Hindlimb muscle (tissue), 1 donor: ENCODE data around the gene RAB14. TPM values are rescaled to one million over a fixed set of nuclear protein-coding genes. Genes with fewer than 3 reads are reported as not detected.
"Not testable (repeated sequence)": the region's sequence is repeated elsewhere in the genome, so short reads cannot be mapped to it uniquely, and the experiment has no call there.

ENCODE experiments used
- DNase-seq: peaks from one replicate; pipeline ENCODE4 v3.0.0-alpha.2; 2013
- polyA plus RNA-seq: library from polyadenylated mRNA; unstranded; fragments of 120-200 nt; gene quantifications from one replicate; pipeline ENCODE4 v1.2.1, GENCODE V29; 2013; ENCODE audit not compliant: insufficient read length

RAB14 gene
- polyA plus RNA-seq, 1 donor, result 51.7 TPM

- DNase-seq, result no peak
Observed at GRCh38 chr9:121150188-121150587, 51.5 kb downstream of the RAB14 start.

DNA sequence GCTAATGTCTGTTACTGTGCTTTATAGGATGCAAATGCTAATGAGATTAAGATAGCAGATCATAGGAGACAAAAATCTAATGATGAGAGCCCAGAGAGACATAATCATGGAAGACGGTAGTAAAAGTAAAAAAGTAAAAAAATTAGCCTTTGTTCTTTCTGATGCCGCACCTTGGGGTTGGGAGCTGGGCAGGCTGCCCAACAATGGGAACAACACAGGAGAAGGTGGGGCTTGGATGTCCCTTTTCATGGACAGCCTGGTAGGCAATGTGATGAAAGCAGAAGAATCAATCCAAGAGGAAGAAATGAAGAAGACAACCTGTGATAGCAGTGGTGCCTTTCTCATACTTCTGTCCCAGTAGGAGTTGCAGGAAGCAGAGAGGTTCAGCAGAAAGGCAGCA, 57.2 kb downstream of the RAB14 start:
- no peak for DNase-seq

DNA sequence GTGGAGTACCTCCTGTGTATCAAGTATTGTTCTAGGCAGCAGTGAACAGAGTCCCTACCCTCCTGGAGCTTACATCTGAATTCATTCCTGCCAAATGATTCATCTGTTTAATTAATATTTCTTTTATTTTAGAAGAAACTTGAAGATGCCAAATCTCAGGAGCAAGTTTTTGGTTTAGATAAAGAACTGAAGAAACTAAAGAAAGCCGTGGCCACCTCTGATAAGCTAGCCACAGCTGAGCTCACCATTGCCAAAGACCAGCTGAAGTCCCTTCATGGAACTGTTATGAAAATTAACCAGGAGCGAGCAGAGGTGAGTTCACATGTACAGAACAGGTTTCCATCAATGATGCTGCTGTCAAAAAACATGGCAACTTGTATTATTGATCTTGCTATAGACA, 57.9 kb downstream of the RAB14 start:
- no peak for DNase-seq

- DNase-seq, result no peak
Observed at GRCh38 chr9:121141706-121142105, 60.0 kb downstream of the RAB14 start.

DNA sequence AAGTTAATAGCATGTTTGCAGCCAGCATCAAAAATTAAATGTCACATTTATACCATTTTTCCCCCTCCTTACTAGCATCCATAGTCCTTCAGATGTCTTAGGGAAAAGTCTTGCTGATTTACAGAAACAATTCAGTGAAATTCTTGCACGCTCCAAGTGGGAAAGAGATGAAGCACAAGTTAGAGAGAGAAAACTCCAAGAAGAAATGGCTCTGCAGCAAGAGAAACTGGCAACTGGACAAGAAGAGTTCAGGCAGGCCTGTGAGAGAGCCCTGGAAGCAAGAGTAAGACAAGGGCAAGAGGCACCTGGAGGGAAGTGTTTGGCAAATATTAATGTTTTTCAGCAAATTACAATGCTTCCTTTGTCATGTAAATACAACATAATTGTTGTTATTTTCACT, 60.4 kb downstream of the RAB14 start:
- DNase-seq, result no peak

- no peak for DNase-seq
Observed at GRCh38 chr9:121140162-121140561, 61.5 kb downstream of the RAB14 start.

GRCh38 chr9:121138973-121139372, 62.7 kb downstream of the RAB14 start:
- DNase-seq, result no peak

DNA sequence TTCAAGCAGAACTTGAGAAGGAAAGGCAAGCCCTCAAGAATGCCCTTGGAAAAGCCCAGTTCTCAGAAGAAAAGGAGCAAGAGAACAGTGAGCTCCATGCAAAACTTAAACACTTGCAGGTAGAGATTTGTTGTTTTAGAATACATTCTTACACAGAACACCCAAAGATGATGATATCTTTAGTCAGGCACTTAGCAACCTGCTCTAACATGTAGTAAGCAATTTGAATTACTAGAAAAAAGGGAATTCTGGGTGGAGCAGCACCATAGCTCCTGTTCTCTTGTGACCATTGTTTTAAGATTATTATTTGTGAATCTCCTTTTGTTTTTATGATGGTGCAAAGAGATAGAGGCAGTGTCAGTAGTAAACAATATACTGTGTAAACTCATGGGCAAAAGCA, 63.1 kb downstream of the RAB14 start:
- DNase-seq, result no peak

GRCh38 chr9:121135642-121136041, 66.0 kb downstream of the RAB14 start:
- no peak for DNase-seq

DNA sequence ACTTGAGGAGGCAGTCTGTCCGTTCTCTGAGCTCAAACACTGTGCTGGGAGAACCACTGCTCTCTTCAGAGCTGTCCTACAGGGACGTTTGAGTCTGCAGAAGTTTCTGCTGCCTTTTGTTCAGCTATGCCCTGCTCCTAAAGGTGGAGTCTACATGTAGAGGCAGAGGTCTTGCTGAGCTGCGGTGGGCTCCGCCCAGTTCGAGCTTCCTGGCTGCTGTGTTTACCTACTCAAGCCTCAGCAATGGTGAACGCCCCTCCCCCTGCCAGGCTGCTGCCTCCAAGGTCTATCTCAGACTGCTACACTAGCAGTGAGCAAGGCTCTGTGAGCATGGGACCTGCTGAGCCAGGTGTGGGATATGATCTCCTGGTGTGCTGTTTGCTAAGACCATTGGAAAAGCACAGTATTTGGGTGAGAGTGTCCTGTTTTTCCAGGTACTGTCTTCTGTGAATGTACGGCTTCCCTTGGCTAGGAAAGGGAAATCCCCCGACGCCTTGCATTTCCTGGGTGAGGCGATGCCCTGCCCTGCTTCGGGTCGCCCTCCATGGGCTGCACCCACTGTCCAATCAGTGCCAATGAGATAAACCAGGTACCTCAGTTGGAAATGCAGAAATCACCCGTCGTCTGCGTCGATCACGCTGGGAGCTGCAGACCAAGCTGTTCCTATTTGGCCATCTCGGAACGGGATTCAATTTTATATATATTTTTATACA, 68.4 kb downstream of the RAB14 start:
- no peak for DNase-seq

- DNase-seq, result not testable (repeated sequence)
Observed at GRCh38 chr9:121129384-121129783, 72.3 kb downstream of the RAB14 start.

Other genes starting within 250 kb of the RAB14 start
- gene C5, start 151.6 kb downstream of the RAB14 start, polyA plus RNA-seq, result 6.0 TPM
- gene CNTRL, start 126.9 kb downstream of the RAB14 start, polyA plus RNA-seq, result 16.4 TPM
- gene GSN, start 66.3 kb upstream of the RAB14 start, polyA plus RNA-seq, result 316 TPM
- 72.6 TPM for gene STOM, start 168.4 kb upstream of the RAB14 start, polyA plus RNA-seq